ENCODE results near the gene NXT2.

GRCh38 chrX:109590176-109590575 lies 53.5 kb downstream of the NXT2 start:
- TF ChIP-seq, protein P1, sequence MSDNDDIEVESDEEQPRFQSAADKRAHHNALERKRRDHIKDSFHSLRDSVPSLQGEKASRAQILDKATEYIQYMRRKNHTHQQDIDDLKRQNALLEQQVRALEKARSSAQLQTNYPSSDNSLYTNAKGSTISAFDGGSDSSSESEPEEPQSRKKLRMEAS (IDR thresholded peaks at IDR 0.05) = no peak
- TF ChIP-seq RAD21 (IDR thresholded peaks at IDR 0.05; ENCODE audit: low read depth) (no peak), USF1 (IDR thresholded peaks at IDR 0.05) (no peak), FOXM1 (IDR thresholded peaks at IDR 0.05; ENCODE audit: borderline replicate concordance, low read depth) (no peak), TAF1 (IDR thresholded peaks at IDR 0.05; ENCODE audit: low read depth) (no peak), CREB1 (IDR thresholded peaks at IDR 0.05; ENCODE audit: low read depth) (no peak), ZBTB7A (IDR thresholded peaks at IDR 0.05; ENCODE audit: low read depth) (no peak), TCF12 (IDR thresholded peaks at IDR 0.05; ENCODE audit: low read depth) (no peak), NFIC (IDR thresholded peaks at IDR 0.05) (no peak)
- TF ChIP-seq, protein P2, sequence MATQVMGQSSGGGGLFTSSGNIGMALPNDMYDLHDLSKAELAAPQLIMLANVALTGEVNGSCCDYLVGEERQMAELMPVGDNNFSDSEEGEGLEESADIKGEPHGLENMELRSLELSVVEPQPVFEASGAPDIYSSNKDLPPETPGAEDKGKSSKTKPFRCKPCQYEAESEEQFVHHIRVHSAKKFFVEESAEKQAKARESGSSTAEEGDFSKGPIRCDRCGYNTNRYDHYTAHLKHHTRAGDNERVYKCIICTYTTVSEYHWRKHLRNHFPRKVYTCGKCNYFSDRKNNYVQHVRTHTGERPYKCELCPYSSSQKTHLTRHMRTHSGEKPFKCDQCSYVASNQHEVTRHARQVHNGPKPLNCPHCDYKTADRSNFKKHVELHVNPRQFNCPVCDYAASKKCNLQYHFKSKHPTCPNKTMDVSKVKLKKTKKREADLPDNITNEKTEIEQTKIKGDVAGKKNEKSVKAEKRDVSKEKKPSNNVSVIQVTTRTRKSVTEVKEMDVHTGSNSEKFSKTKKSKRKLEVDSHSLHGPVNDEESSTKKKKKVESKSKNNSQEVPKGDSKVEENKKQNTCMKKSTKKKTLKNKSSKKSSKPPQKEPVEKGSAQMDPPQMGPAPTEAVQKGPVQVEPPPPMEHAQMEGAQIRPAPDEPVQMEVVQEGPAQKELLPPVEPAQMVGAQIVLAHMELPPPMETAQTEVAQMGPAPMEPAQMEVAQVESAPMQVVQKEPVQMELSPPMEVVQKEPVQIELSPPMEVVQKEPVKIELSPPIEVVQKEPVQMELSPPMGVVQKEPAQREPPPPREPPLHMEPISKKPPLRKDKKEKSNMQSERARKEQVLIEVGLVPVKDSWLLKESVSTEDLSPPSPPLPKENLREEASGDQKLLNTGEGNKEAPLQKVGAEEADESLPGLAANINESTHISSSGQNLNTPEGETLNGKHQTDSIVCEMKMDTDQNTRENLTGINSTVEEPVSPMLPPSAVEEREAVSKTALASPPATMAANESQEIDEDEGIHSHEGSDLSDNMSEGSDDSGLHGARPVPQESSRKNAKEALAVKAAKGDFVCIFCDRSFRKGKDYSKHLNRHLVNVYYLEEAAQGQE (IDR thresholded peaks at IDR 0.05; ENCODE audit: low read depth) = no peak

All from Ishikawa (cell line).